Mucosa of descending colon (tissue), 3 donors: ENCODE measurements around the gene IL24. TPM values are rescaled to one million over a fixed set of nuclear protein-coding genes. Genes with fewer than 3 reads are reported as not detected.

Source experiments
- ATAC-seq: fragments of 200-7000 bp; cut with Tn5 transposase; one replicate; pipeline ENCODE4 v1.9.1; 2020; ENCODE audit warnings: mild to moderate bottlenecking, moderate library complexity
- DNase-seq, 3 donors: peaks; one replicate each; pipeline ENCODE4 v3.0.0-alpha.2; 2020
- H3K36me3 ChIP-seq: fragments of 200-600 bp; one replicate; pipeline ENCODE4 v1.8.0; 2021; ENCODE audit warnings: low read depth, mild to moderate bottlenecking
- H3K4me1 ChIP-seq: fragments of 200-600 bp; one replicate; pipeline ENCODE4 v1.8.0; 2021; ENCODE audit warnings: low read depth, mild to moderate bottlenecking
- H3K4me3 ChIP-seq: fragments of 200-600 bp; one replicate; pipeline ENCODE4 v1.8.0; 2021; ENCODE audit warnings: mild to moderate bottlenecking
- H3K9me3 ChIP-seq: fragments of 200-600 bp; one replicate; pipeline ENCODE4 v1.8.0; 2021; ENCODE audit warnings: mild to moderate bottlenecking
- CTCF ChIP-seq: fragments of 200-600 bp; IDR thresholded peaks from one replicate; pipeline ENCODE4 v1.8.0; 2022; ENCODE audit warnings: antibody characterized with exemption, mild to moderate bottlenecking
- intact Hi-C, 2 donors: fragments of 100-400 bp; cut with DNase I in 1 of 2; cut with micrococcal nuclease in 1 of 2; formaldehyde crosslinking; loops; one replicate each; pipeline versions ENCODE4 v1.11.0 to v1.11.1; 2022; cut with DNase I, micrococcal nuclease
- total RNA-seq, 3 donors: library from RNA; stranded (reverse); fragmentation: NEBNext Ultra II Directional in 2 of 3; extraction: Animal tissue kit (Norgen Biotek cat#: 25700) in 2 of 3; gene quantifications; one replicate each; pipeline versions ENCODE4 v1.2.1 to v1.2.4, GENCODE V29; 2021 to 2023
- donor health status: DM: no; HTN: no; CAD: no; lungs with moderate emphysema.
- donor health status: DM: no; HTN: no; CAD: no.
- donor health status: DM: no; HTN: yes; CAD: no.

Gene IL24
- total RNA-seq, 3 donors from 2014 or later = not detected

GRCh38 chr1:206880314-206880713, 16.9 kb upstream of the IL24 start:
- Histone ChIP-seq H3K4me1 (no peaks in the 10 kb centered on the region), H3K36me3 (no peaks in the 10 kb centered on the region), H3K4me3 (no peak overlapping the region), H3K9me3 (peaks cover 17% of the 10 kb centered on the region)
- no peak for TF ChIP-seq CTCF
- intact Hi-C loops = no loop called here
- no peak for DNase-seq
- no peak for ATAC-seq

- Histone ChIP-seq H3K36me3 (no peaks in the 10 kb centered on the region), H3K9me3 (peaks cover 12% of the 10 kb centered on the region), H3K4me3 (no peak overlapping the region), H3K4me1 (no peaks in the 10 kb centered on the region)
- no peak for ATAC-seq
- no peak for TF ChIP-seq CTCF
- no peak for DNase-seq
- intact Hi-C loops = no loop called here
Observed at GRCh38 chr1:206882555-206882954, 14.7 kb upstream of the IL24 start.

- no peak for DNase-seq
- Histone ChIP-seq H3K9me3 (peaks cover 9% of the 10 kb centered on the region), H3K36me3 (no peaks in the 10 kb centered on the region), H3K4me3 (no peak overlapping the region), H3K4me1 (no peaks in the 10 kb centered on the region)
- no peak for ATAC-seq
- TF ChIP-seq CTCF = no peak
- intact Hi-C loops = no loop called here
Observed at GRCh38 chr1:206883160-206883559, 14.1 kb upstream of the IL24 start.

GRCh38 chr1:206883876-206884275, 13.4 kb upstream of the IL24 start:
- ATAC-seq = no peak
- no peaks in the 10 kb centered on the region for H3K4me1 ChIP-seq
- H3K4me3 ChIP-seq = no peak overlapping the region
- H3K9me3 ChIP-seq = peaks cover 2% of the 10 kb centered on the region
- DNase-seq = no peak
- H3K36me3 ChIP-seq = no peaks in the 10 kb centered on the region
- no peak for TF ChIP-seq CTCF
- intact Hi-C loops = no loop called here

- TF ChIP-seq CTCF = no peak
- ATAC-seq (no peak), DNase-seq (no peak)
- Histone ChIP-seq H3K4me3 (no peak overlapping the region), H3K36me3 (no peaks in the 10 kb centered on the region), H3K9me3 (no peaks in the 10 kb centered on the region), H3K4me1 (no peaks in the 10 kb centered on the region)
- intact Hi-C loops = no loop called here
Observed at GRCh38 chr1:206885341-206886060, 11.7 kb upstream of the IL24 start.

- Histone ChIP-seq H3K4me1 (no peaks in the 10 kb centered on the region), H3K9me3 (no peaks in the 10 kb centered on the region), H3K4me3 (no peak overlapping the region), H3K36me3 (no peaks in the 10 kb centered on the region)
- no peak for TF ChIP-seq CTCF
- DNase-seq (no peak), ATAC-seq (no peak)
- intact Hi-C loops = no loop called here
Observed at GRCh38 chr1:206886831-206887230, 10.4 kb upstream of the IL24 start.
